ENCODE data around the gene DYRK1B. TPM values are rescaled to one million over a fixed set of nuclear protein-coding genes. Genes with fewer than 3 reads are reported as not detected.
A peak's percentile ranks its signal among the peaks of the same experiment; 100 is the strongest.

The DYRK1B gene
- total and polyA plus RNA-seq, 2 experiments from 2014 or later = 19.2 to 31.4 TPM

- no peaks in the 10 kb centered on the region for H3K36me3 ChIP-seq
- TF ChIP-seq CTCF (IDR thresholded peaks at IDR 0.05; ENCODE audit: low read depth, low read length) = no peak
- no peaks in the 10 kb centered on the region for H3K27me3 ChIP-seq
- no peak overlapping the region for H3K4me3 ChIP-seq
- no peaks in the 10 kb centered on the region for H3K4me1 ChIP-seq (ENCODE audit: low read depth)
- H3K9me3 ChIP-seq (ENCODE audit: low read depth) = no peaks in the 10 kb centered on the region
- no peak for DNase-seq (ENCODE audit: low read depth in 1 of 2, low spot score in 1 of 2)
- H3K27ac ChIP-seq = no peak overlapping the region
Observed at GRCh38 chr19:39852882-39853281, 18.9 kb upstream of the DYRK1B start.

GRCh38 chr19:39850892-39851291 is 16.9 kb upstream of the DYRK1B start:
- Histone ChIP-seq H3K36me3 (no peaks in the 10 kb centered on the region), H3K4me1 (ENCODE audit: low read depth) (peaks cover 12% of the 10 kb centered on the region), H3K4me3 (no peak overlapping the region), H3K9me3 (ENCODE audit: low read depth) (no peaks in the 10 kb centered on the region), H3K27me3 (no peaks in the 10 kb centered on the region), H3K27ac (no peak overlapping the region)
- DNase-seq (ENCODE audit: low read depth in 1 of 2, low spot score in 1 of 2) = no peak
- TF ChIP-seq CTCF (IDR thresholded peaks at IDR 0.05; ENCODE audit: low read depth, low read length) = no peak

DNA sequence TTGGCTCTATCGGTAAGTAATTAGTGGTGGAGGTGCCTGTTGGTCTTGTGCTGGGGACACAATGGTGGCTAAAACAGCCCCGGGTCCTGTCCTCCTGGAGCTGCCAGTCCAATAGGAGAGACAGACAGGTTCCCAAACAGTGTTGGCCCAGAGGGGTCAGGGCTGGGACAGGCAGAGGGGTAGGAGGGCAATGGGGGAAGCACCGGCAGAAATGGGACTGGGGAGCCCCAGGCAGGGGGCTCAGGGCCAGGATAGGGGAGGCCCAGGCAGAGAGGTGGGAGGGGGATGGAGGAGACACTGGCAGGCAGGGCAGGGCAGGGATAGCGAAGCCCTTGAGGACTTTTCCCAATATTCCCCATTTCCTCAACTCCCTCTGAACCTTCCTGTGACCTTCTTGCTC is 14.4 kb upstream of the DYRK1B start:
- no peak overlapping the region for H3K4me3 ChIP-seq
- H3K27ac ChIP-seq = no peak overlapping the region
- H3K27me3 ChIP-seq = no peaks in the 10 kb centered on the region
- H3K9me3 ChIP-seq (ENCODE audit: low read depth) = no peaks in the 10 kb centered on the region
- no peak for TF ChIP-seq CTCF (IDR thresholded peaks at IDR 0.05; ENCODE audit: low read depth, low read length)
- DNase-seq (ENCODE audit: low read depth in 1 of 2, low spot score in 1 of 2) = no peak
- no peaks in the 10 kb centered on the region for H3K36me3 ChIP-seq
- peaks cover 27% of the 10 kb centered on the region for H3K4me1 ChIP-seq (ENCODE audit: low read depth)

DNA sequence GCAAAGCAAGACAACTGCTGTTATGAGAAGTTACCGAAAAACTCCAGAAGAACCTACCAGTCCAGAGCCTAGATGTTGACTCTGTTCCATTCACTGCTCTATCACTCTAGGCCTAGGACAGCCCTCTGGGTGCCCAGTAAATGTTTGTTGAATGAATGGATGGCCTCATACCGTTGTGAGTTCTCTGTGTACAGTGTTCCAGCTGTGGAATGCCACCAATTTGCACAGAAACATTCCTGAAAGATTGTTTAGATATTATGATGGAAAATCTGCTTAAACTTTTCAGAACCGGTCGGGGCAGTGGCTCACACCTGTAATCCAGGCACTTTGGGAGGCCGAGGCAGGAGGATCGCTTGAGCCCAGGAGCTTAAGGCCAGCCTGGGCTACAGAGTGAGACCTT is 13.6 kb upstream of the DYRK1B start:
- Histone ChIP-seq H3K27ac (peak overlapping the region; percentile 92), H3K4me1 (ENCODE audit: low read depth) (peaks cover 30% of the 10 kb centered on the region), H3K9me3 (ENCODE audit: low read depth) (no peaks in the 10 kb centered on the region)

GRCh38 chr19:39846678-39847486 is 12.9 kb upstream of the DYRK1B start:
- Histone ChIP-seq H3K4me3 (peak overlapping the region; percentile 67), H3K9me3 (ENCODE audit: low read depth) (no peaks in the 10 kb centered on the region), H3K27me3 (no peaks in the 10 kb centered on the region), H3K4me1 (ENCODE audit: low read depth) (peaks cover 34% of the 10 kb centered on the region), H3K27ac (peak overlapping the region; percentile 92), H3K36me3 (no peaks in the 10 kb centered on the region)
- TF ChIP-seq CTCF (IDR thresholded peaks at IDR 0.05; ENCODE audit: low read depth, low read length) = no peak
- peak; percentile 18 to 31 for DNase-seq (ENCODE audit: low read depth in 1 of 2, low spot score in 1 of 2)

More for the DNA sequence above, 13.6 kb upstream of the DYRK1B start:
- H3K4me3 ChIP-seq = no peak overlapping the region
- no peaks in the 10 kb centered on the region for H3K27me3 ChIP-seq
- TF ChIP-seq CTCF (IDR thresholded peaks at IDR 0.05; ENCODE audit: low read depth, low read length) = no peak
- H3K36me3 ChIP-seq = no peaks in the 10 kb centered on the region
- no peak for DNase-seq (ENCODE audit: low read depth in 1 of 2, low spot score in 1 of 2)

All from cardiac muscle cell (in vitro differentiated cells and primary cell).